SU-DHL-6 (cell line): ENCODE results near the gene MTCL1.

Experiments
- EZH2phosphoT487 ChIP-seq: fragments of 200-600 bp; sonication (generic), shearing (Covaris generic); conservative IDR thresholded peaks from 2 replicates; pipeline ENCODE4 v1.6.1; 2018; ENCODE audit warnings: mild to moderate bottlenecking, antibody characterized with exemption, low read length, moderate library complexity, mixed read lengths
- TF ChIP-seq, protein P1 (sequence below): fragments of 200-600 bp; sonication (generic); IDR thresholded peaks from one replicate; pipeline ENCODE4 v1.5.1; 2017; ENCODE audit warnings: antibody characterized with exemption, mild to moderate bottlenecking, low read length, moderate library complexity; ENCODE audit not compliant: insufficient read depth, poor library complexity, severe bottlenecking

GRCh38 chr18:8724452-8724851 lies 19.1 kb downstream of the MTCL1 start:
- TF ChIP-seq, protein P1, sequence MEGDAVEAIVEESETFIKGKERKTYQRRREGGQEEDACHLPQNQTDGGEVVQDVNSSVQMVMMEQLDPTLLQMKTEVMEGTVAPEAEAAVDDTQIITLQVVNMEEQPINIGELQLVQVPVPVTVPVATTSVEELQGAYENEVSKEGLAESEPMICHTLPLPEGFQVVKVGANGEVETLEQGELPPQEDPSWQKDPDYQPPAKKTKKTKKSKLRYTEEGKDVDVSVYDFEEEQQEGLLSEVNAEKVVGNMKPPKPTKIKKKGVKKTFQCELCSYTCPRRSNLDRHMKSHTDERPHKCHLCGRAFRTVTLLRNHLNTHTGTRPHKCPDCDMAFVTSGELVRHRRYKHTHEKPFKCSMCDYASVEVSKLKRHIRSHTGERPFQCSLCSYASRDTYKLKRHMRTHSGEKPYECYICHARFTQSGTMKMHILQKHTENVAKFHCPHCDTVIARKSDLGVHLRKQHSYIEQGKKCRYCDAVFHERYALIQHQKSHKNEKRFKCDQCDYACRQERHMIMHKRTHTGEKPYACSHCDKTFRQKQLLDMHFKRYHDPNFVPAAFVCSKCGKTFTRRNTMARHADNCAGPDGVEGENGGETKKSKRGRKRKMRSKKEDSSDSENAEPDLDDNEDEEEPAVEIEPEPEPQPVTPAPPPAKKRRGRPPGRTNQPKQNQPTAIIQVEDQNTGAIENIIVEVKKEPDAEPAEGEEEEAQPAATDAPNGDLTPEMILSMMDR = no peak
- TF ChIP-seq EZH2phosphoT487 = no peak
